Fibroblast of pulmonary artery (primary cell): ENCODE data around the gene PTPRT.

Experiments used
- DNase-seq: peaks from one replicate; pipeline ENCODE4 v3.0.0-alpha.2; 2010; ENCODE audit warnings: low read depth
- H3K4me3 ChIP-seq: replicated peaks from 2 replicates; pipeline ENCODE4 v1.5.1; 2011; ENCODE audit warnings: low read depth, mild to moderate bottlenecking, control low read depth, low read length, moderate library complexity
- CTCF ChIP-seq: IDR thresholded peaks from 2 replicates; pipeline ENCODE4 v1.5.1; 2011; ENCODE audit warnings: mild to moderate bottlenecking, control low read depth, low read length, inconsistent platforms; ENCODE audit errors: missing control alignments

PTPRT gene

DNA sequence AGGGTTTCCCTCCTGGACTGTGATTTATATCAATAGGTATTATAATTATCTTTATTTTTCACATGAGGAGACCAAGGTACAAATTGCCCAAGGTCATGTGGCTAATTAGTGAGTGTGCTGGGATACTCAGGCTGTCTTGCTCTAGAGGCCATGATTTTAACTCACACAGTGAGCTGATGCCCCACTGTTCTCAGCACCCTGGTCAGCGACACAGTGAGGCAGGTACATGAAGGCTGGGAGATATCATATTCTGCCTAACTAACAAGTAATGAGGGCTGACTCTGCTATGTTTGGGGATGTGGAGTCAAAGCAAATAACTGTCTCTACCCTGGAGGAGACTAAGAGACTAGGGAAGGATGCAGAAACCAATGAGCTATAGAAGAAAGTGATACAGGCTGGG, 501.1 kb downstream of the PTPRT start:
- no peak overlapping the region for H3K4me3 ChIP-seq
- DNase-seq = no peak
- no peak for TF ChIP-seq CTCF

- TF ChIP-seq CTCF = no peak
- no peak for DNase-seq
Observed at GRCh38 chr20:42686057-42686456, 503.6 kb downstream of the PTPRT start.

GRCh38 chr20:42678895-42679294, 510.8 kb downstream of the PTPRT start:
- no peak for DNase-seq
- TF ChIP-seq CTCF = no peak
- H3K4me3 ChIP-seq = no peak overlapping the region

More at GRCh38 chr20:42686057-42686456, 503.6 kb downstream of the PTPRT start:
- H3K4me3 ChIP-seq = no peak overlapping the region

GRCh38 chr20:42656130-42656529, 533.6 kb downstream of the PTPRT start:
- no peak overlapping the region for H3K4me3 ChIP-seq
- TF ChIP-seq CTCF = no peak
- DNase-seq = no peak

- no peak for DNase-seq
- no peak for TF ChIP-seq CTCF
- no peak overlapping the region for H3K4me3 ChIP-seq
Observed at GRCh38 chr20:42652266-42652665, 537.4 kb downstream of the PTPRT start.

DNA sequence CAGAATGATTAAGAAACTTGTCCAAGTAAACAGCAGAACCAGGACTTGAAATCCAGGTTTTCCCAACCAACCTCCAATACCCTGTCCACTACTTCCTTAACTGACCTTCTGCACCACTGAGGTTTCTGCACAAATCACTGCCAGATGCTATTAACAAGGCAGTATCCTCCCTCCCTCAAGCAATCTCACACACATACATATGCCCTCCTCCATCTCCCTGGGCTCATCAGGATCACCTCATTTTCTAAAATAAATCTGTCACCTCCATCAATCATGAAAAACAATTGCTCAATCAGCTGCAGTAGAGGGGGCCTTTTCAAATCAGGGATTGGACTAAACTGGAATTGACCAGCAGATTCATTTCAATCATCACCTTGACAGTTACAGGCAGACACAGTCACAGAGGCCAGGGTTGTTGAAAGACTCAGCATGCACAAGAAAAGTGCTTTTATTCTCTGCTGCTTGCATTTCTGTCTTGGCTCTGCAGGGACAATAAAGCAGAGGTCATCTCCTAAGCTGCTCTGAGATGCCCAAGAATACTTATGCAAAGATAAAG, 539.4 kb downstream of the PTPRT start:
- no peak for DNase-seq
- TF ChIP-seq CTCF = no peak
- no peak overlapping the region for H3K4me3 ChIP-seq

- DNase-seq = no peak
- H3K4me3 ChIP-seq = no peak overlapping the region
- TF ChIP-seq CTCF = no peak
Observed at GRCh38 chr20:42649748-42650147, 540.0 kb downstream of the PTPRT start.
